RWPE1 (cell line): ENCODE measurements around the gene TPM1.

ENCODE experiments used
- CTCF ChIA-PET: fragments of 350-600 bp; sonication (Branson Sonifier 250); formaldehyde crosslinking; extraction: SDS; loops from one replicate; lab custom pipeline; 2021; lab: Yijun Ruan, JAX
- POLR2A ChIA-PET: fragments of 400-600 bp; formaldehyde crosslinking; extraction: SDS; loops from one replicate; lab custom pipeline; 2020; ENCODE audit warnings: antibody characterized with exemption; ENCODE audit not compliant: low non-redundant PET; lab: Yijun Ruan, JAX
- DNase-seq: peaks from one replicate; pipeline ENCODE4 v3.0.0; 2012; ENCODE audit warnings: low spot score
- H3K27ac ChIP-seq: fragments of 450-650 bp; 2 replicates; pipeline ENCODE4 v1.5.1; 2017
- CTCF ChIP-seq: fragments of 450-650 bp; conservative IDR thresholded peaks from 2 replicates; pipeline ENCODE4 v1.5.1; 2017; ENCODE audit warnings: low read depth, mild to moderate bottlenecking

The TPM1 gene

GRCh38 chr15:63038926-63039673 is 3.4 kb upstream of the TPM1 start:
- no peak for DNase-seq
- no peak overlapping the region for H3K27ac ChIP-seq
- ChIA-PET CTCF (interaction anchor here (1.7 kb wide), 1 partner anchor 9 kb away, joined by 8 read pairs; no protein-coding TSS in a partner anchor), POLR2A (interaction anchor here (0.5 kb wide), 1 partner anchor 41 kb away, joined by 3 read pairs; no protein-coding TSS in a partner anchor)
- no peak for TF ChIP-seq CTCF

- POLR2A ChIA-PET = no interaction called here
- CTCF ChIA-PET = interaction anchor here (1.7 kb wide), 1 partner anchor 8 kb away, joined by 8 read pairs; no protein-coding TSS in a partner anchor
- no peak for TF ChIP-seq CTCF
- no peak overlapping the region for H3K27ac ChIP-seq
- no peak for DNase-seq
Observed at GRCh38 chr15:63039811-63040210, 2.7 kb upstream of the TPM1 start.

GRCh38 chr15:63040509-63040908 is 2.0 kb upstream of the TPM1 start:
- TF ChIP-seq CTCF = no peak
- DNase-seq = no peak
- no peak overlapping the region for H3K27ac ChIP-seq
- ChIA-PET POLR2A (no interaction called here), CTCF (interaction anchor here (0.6 kb wide), 1 partner anchor 29 kb away, joined by 4 read pairs; no protein-coding TSS in a partner anchor)

GRCh38 chr15:63040954-63041353 is 1.6 kb upstream of the TPM1 start:
- ChIA-PET CTCF (no interaction called here), POLR2A (no interaction called here)
- no peak for DNase-seq
- no peak for TF ChIP-seq CTCF
- H3K27ac ChIP-seq = no peak overlapping the region

GRCh38 chr15:63041402-63041973 is 1.1 kb upstream of the TPM1 start:
- CTCF ChIA-PET = interaction anchor here (0.8 kb wide), 1 partner anchor 1407 kb away, joined by 4 read pairs; no protein-coding TSS in a partner anchor
- H3K27ac ChIP-seq = peak overlapping the region; percentile 48; the same call in 1 of the 2 replicates
- no peak for TF ChIP-seq CTCF
- DNase-seq = no peak
- POLR2A ChIA-PET = no interaction called here

- no peak for TF ChIP-seq CTCF
- no peak for DNase-seq
- ChIA-PET POLR2A (interaction anchor here (1.0 kb wide), 1 partner anchor 114 kb away, joined by 3 read pairs; no protein-coding TSS in a partner anchor), CTCF (no interaction called here)
- H3K27ac ChIP-seq = peak overlapping the region; percentile 48
Observed at GRCh38 chr15:63042877-63043334, 359 bp downstream of the TPM1 start.
